ENCODE data around the gene EYS.
"Not testable (repeated sequence)": the region's sequence is repeated elsewhere in the genome, so short reads cannot be mapped to it uniquely, and the experiment has no call there.

EYS gene

DNA sequence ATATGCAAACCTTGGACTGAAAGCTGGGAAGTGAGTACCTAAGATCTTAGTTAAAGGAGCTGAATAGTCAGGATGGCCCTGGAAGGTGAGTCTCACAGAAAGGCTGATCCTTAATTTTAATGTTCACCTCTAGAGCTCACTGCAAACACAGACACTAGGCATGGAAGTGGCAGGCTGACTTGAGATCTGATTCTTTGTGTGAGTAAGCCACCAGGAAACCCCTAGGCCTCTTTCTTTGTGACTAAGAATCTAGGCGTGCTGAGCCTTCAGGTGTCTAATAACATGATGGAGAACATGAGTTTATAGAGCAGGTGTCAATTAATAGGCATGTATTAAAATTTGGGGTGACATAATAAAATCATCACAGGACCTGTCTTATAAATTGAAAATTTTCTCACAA, 642.2 kb downstream of the EYS start:
- no peak for DNase-seq

GRCh38 chr6:65059568-65059967, 647.5 kb downstream of the EYS start:
- no peak for DNase-seq

GRCh38 chr6:65055545-65055944, 651.5 kb downstream of the EYS start:
- DNase-seq: no peak

GRCh38 chr6:65052626-65053025, 654.4 kb downstream of the EYS start:
- DNase-seq: no peak

- DNase-seq: no peak
Measured at GRCh38 chr6:65045801-65046200, 661.2 kb downstream of the EYS start.

GRCh38 chr6:65014006-65014405, 693.0 kb downstream of the EYS start:
- no peak for DNase-seq

DNA sequence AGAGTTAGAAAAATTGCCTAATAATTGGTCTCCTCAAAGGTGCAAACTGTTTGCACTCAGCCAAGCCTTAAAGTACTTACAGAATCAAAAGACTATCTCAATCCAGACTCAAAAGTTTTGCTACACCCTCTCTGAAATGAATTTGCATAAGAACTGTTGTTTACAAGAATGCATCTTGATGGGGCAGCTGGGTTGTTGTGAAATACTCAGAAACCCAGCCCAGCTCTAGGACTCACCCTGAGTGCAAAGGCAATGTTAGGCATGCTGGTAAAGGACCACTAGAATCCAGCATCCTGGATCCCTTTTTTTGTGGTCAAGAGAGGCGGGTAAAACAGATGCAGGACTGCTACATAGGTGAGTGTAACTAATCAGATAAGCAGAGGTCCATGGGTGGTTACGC, 700.2 kb downstream of the EYS start:
- no peak for DNase-seq

GRCh38 chr6:65004283-65004682, 702.7 kb downstream of the EYS start:
- no peak for DNase-seq

GRCh38 chr6:65002882-65003281, 704.1 kb downstream of the EYS start:
- not testable (repeated sequence) for DNase-seq

GRCh38 chr6:65000815-65001214, 706.2 kb downstream of the EYS start:
- DNase-seq: no peak

GRCh38 chr6:64998204-64998603, 708.8 kb downstream of the EYS start:
- no peak for DNase-seq

DNA sequence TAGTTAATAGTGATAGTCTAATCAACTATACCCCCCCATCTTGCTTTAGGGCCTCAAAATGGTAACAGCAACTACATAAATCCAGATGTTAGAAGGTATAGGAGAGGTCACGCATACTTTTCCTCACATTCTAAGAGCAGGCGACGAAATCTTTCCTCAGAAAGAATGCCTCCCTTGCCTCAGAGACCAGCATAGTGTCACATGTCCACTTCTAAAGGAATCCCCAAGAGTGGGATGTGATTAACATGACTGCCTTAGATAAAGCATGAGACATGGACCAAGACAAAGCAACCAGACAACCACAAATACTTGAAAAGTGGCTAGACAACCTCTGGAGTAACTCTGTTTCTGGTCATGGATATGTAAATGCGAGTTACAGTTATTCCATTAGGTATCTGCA, 710.7 kb downstream of the EYS start:
- no peak for DNase-seq

DNA sequence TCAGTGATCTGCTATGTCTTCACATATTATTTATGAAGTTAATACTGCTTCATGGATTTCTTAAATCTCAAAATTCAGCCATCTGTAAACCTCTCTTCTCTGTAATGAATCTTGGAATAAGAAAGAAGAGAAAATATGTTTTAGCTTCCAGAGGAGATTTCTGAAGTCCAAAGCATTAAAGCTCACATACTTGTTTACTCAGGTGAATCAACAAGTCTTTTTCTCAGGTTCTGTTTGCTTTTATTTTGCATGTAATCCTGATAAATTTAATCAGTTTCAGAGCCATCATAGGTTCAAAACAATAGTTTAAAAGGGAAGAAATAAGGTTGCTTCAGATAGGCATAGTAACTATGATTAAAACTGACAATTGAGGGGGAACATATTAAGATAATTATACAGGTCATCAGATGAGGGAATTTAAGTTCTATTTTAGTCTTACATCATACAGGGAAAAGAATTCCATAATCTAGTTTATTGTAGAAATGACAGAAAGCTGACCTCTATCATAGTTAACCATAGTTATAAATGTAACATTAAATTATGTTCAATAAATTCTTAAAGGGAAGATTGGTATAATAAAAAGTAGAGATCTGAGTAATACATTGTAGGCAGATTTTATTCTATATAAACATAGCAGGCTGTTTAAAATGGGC, 716.2 kb downstream of the EYS start:
- DNase-seq: no peak

DNA sequence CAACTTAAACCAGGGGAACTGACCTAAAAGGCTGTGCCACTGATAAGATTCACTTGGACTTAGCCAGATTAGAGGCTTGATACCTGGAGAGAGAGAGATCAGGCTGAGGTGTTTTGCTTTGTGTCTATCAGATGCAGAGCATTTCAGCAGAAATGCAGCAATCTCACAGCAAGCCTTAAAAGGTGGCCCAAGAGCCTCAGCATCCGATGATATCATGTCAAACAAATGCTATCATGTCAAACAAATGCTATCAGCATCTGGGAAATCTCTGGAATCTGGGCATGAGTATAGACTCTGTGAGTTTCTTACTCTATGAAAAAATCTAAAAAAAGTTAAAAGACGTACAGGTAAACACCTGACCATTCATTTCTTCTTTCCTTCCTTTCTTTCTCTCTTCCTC, 718.9 kb downstream of the EYS start:
- no peak for DNase-seq

DNA sequence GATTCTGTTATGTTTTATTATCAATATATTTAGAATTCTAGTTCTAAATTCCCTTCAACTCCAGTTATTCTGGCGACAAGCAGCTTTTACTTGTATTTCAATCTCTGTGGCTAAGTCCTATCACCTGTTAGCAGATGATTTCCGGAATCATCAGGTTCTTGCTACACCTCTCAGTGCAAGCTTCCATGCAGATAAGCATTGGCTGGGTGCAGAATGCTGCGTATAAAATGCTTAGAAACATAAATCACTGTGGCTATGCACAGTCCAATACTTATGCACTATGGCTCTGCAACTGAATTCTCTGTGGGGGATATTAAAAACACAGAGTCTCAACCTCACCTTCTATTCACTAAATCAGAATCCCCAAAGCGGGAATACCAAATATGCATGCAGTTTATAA, 720.0 kb downstream of the EYS start:
- no peak for DNase-seq

DNA sequence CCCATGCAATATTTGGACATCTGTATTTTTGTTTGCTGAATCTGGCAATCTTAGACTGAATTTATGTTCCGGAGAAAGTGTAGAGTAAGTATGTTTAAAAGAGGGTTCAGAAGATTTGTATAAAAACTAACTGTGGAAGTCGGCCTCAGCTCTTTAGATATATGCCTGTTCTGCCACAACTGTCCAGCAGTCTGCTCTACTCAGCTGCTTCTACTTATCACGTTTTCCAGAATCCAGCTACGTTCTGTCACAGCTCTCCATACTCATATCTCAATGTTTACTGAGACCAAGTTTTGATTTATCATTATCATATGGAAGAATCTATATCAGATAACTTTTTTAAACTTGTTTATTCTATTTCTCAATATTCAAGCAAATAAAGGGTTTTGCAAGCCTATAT, 721.3 kb downstream of the EYS start:
- no peak for DNase-seq

GRCh38 chr6:64984948-64985347, 722.1 kb downstream of the EYS start:
- no peak for DNase-seq

GRCh38 chr6:64983089-64983488, 723.9 kb downstream of the EYS start:
- no peak for DNase-seq

DNA sequence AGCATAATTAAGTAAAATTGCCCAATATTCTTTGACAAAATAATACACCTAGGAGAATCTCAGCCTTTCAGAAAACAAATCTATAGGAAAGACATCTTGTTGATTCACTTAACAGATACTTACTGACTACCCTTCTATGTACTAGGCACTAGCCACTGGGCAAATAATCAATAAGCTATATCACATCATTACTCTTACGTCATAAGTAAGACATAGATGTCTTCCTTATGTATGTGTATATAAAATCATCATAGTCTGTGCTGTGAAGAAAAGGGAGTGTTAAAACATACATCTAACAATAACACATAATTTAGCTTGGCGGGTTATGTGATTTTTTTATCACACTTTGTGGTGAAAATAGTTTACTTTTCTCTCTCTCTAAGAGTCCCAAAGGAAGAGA, 733.9 kb downstream of the EYS start:
- DNase-seq: no peak

GRCh38 chr6:64969139-64969538, 737.9 kb downstream of the EYS start:
- no peak for DNase-seq

- no peak for DNase-seq
Measured at GRCh38 chr6:64955435-64955848, 751.6 kb downstream of the EYS start.

DNA sequence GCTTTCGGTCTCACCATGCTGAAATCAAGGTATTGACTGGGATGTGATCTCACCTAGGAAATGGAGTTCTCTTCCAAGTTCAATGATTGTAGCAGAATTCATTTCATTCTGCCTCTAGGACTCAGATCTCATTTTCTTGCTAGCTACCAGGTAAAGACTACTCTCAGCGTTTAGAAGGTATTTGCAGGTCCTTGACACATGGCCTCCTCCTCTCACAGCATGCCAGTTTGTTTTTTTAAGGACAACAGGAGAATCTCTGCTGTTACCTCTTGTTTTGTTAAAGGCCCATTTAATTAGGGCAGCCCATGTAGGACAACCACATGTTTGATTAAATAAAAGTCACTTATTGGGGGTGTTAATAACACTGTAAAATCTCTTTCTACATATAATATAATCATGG, 757.8 kb downstream of the EYS start:
- DNase-seq: no peak

DNA sequence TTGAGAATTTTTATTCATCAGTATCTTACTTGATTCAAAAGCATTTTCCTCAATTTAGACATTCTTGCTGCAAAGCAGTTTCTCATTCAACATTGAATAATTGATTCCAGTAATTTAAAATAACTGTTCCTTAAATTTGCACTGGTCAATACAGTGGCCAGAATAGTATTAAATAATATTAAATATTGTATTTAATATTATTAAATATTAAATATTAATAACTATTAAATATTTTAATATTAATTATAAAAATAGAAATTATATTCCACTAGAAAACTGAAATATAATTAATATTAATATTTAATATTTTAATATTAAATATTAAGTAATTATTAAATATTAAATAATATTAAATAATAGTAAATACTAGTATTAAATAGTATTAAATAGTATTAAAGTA, 758.8 kb downstream of the EYS start:
- no peak for DNase-seq

GRCh38 chr6:64945450-64945849, 761.6 kb downstream of the EYS start:
- DNase-seq: no peak

DNA sequence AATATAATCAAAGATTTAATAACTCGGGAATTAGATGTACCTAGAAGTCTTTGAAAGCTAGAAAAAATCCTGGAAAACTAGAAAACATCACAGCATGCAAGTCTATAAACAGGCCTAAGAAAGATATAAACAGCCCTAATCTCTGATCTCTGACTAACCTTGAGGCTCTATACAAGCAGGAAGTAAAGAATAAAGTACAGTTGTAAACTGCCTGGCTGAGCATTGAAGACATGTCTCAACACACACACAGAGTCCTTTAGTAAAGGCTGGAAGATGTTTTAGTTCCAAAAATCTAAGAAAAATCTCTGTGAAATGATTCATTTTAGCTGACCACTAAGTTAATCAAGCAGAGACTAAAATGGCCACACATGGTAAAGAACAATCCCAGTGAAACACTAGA, 774.5 kb downstream of the EYS start:
- no peak for DNase-seq

GRCh38 chr6:64930681-64931080, 776.3 kb downstream of the EYS start:
- no peak for DNase-seq
